GM12872 (cell line): ENCODE results near the gene OLFML2B.

Experiments used
- TF ChIP-seq, protein P1 (sequence below): IDR thresholded peaks from 3 replicates; pipeline ENCODE4 v1.5.1; 2011; ENCODE audit warnings: low read depth, mild to moderate bottlenecking, low read length, moderate library complexity; ENCODE audit not compliant: insufficient read depth

OLFML2B gene

DNA sequence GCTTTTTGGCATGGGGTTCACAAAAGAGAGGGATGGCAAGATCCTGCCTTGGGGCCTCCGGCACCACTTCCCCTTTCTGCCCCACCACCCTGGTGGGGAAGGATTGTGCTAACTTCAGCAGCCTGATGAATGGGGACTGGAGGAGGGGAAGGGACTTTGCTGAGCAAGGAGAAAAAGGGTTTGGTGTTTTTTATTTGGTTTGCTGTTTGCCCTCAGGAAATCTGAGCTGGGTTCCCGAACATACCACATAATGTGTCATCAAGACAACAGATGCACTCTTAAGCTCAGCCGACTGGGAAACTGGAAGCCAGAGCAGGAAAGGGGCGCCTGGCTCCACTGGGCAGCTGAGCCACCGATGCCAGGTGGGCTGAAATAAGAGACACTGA is 19.8 kb downstream of the OLFML2B start:
- TF ChIP-seq, protein P1, sequence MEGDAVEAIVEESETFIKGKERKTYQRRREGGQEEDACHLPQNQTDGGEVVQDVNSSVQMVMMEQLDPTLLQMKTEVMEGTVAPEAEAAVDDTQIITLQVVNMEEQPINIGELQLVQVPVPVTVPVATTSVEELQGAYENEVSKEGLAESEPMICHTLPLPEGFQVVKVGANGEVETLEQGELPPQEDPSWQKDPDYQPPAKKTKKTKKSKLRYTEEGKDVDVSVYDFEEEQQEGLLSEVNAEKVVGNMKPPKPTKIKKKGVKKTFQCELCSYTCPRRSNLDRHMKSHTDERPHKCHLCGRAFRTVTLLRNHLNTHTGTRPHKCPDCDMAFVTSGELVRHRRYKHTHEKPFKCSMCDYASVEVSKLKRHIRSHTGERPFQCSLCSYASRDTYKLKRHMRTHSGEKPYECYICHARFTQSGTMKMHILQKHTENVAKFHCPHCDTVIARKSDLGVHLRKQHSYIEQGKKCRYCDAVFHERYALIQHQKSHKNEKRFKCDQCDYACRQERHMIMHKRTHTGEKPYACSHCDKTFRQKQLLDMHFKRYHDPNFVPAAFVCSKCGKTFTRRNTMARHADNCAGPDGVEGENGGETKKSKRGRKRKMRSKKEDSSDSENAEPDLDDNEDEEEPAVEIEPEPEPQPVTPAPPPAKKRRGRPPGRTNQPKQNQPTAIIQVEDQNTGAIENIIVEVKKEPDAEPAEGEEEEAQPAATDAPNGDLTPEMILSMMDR = no peak

GRCh38 chr1:162003061-162003829 is 20.4 kb downstream of the OLFML2B start:
- TF ChIP-seq, protein P1 = no peak

DNA sequence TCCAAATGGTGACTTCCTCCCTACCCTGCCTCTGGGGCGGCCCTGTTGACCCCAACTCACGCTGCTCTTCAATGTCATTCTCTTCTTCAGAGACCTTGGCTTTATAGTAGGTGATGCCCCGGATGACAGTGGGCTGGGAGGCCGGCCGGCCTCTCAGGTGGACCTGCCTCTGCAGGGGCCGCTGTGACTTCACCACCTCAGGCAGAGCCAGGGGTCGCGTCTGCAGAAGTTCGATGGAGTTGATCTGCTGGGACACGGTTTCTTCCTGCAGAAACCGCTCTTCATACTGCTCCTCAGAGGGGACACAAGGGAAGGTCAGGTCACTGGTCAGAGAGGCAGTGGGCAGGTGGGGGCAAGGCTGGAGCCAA is 23.6 kb downstream of the OLFML2B start:
- TF ChIP-seq, protein P1 = no peak

- TF ChIP-seq, protein P1 = no peak
Observed at GRCh38 chr1:161999301-162000052, 24.2 kb downstream of the OLFML2B start.

DNA sequence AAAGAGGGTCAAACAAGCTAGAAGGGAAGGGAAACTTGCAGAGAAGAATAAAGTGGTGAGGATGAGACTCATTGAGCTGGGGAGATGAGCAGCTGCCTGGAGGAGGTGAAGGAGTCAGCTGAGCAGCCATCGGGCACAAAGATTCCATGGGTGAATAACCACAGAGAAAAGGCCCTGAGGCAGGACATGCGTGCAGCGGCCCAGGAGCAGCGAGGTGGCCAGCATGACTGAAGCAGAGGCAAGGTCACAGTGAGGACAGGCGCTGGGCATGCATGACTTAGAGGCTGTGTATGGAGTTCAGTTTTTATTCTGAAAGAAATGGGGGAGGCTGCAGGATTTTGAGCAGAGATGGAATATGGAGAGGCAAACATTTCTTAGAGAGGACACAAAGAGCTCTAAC is 24.9 kb downstream of the OLFML2B start:
- TF ChIP-seq, protein P1 = no peak

GRCh38 chr1:161997152-161997551 is 26.5 kb downstream of the OLFML2B start:
- TF ChIP-seq, protein P1 = no peak

GRCh38 chr1:161994175-161994668 is 29.4 kb downstream of the OLFML2B start:
- TF ChIP-seq, protein P1 = no peak
